PC-3 (cell line): Measurements from ENCODE around the gene CISD1.

Experiments
- CTCF ChIP-seq: fragments of 300-600 bp; sonication (generic); conservative IDR thresholded peaks from 2 replicates; pipeline ENCODE4 v1.5.1; 2017; ENCODE audit warnings: antibody characterized with exemption, low read depth, mild to moderate bottlenecking, low read length
- EZH2 ChIP-seq: fragments of 300-600 bp; sonication (generic); IDR thresholded peaks from one replicate; pipeline ENCODE4 v1.6.1; 2017; ENCODE audit warnings: antibody characterized with exemption, mild to moderate bottlenecking, low read length; ENCODE audit not compliant: unreplicated experiment
- EZH2phosphoT487 ChIP-seq: fragments of 300-600 bp; sonication (generic); IDR thresholded peaks from 2 replicates; pipeline ENCODE4 v1.6.1; 2018; ENCODE audit warnings: mild to moderate bottlenecking, antibody characterized with exemption, low read length, borderline replicate concordance

GRCh38 chr10:58305821-58306220 lies 36.9 kb downstream of the CISD1 start:
- TF ChIP-seq CTCF (no peak), EZH2 (no peak), EZH2phosphoT487 (no peak)
